ENCODE data around the gene FOXP1. TPM values are rescaled to one million over a fixed set of nuclear protein-coding genes. Genes with fewer than 3 reads are reported as not detected.

Gene FOXP1
- total and polyA plus RNA-seq, 2 of the 8 experiments (the other 6 are each of a cell fraction or from before 2014, with no cell fraction given) = 13.9 to 25.4 TPM

DNA sequence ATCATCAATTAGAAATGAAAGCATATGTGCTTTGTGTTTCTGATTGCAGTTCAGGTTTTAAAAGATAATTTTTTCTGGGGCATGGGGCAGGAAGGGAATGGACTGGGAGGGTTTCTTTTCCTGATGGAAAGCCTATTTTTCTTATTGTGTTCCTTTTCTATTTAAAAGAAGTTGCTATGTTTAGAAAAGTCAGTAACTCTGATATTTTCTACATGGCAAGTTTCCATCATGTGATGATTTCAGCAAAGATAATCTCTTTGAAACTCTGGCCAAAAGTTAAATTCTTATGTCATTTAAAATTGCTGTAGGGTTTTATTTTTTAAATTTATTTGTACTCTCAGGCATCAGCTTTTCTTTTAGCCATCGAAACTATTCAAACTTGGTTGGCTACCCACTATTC is 601.2 kb downstream of the FOXP1 start:
- no peak overlapping the region for H2BK120ac ChIP-seq (replicated peaks; ENCODE audit: low read depth, low read length)
- H4K8ac ChIP-seq (ENCODE audit: extremely low read depth, insufficient read depth, low read length) = no peak overlapping the region
- H3K9me3 ChIP-seq (ENCODE audit: insufficient read depth in 2 of 2, low read depth in 1 of 2, low read length in 1 of 2) = no peaks in the 10 kb centered on the region
- no peak overlapping the region for H2BK5ac ChIP-seq (ENCODE audit: low read depth, low read length)
- no peak overlapping the region for H2AFZ ChIP-seq (ENCODE audit: low read length)
- H3K27ac ChIP-seq (ENCODE audit: low read depth, low read length) = no peak overlapping the region
- ChIA-PET CTCF (ENCODE audit: partially characterized antibody) (no interaction called here), POLR2A (ENCODE audit: partially characterized antibody) (no interaction called here)
- no peak overlapping the region for H4K5ac ChIP-seq (ENCODE audit: insufficient read length, low read depth, low read length)
- H3K23me2 ChIP-seq (ENCODE audit: low read depth, low read length) = no peaks in the 10 kb centered on the region
- no peak for FAIRE-seq
- no peak overlapping the region for H3K14ac ChIP-seq (ENCODE audit: insufficient read length)
- H3K79me2 ChIP-seq (ENCODE audit: control insufficient read depth in 1 of 2, insufficient read depth in 2 of 2, low read length in 2 of 2) = no peaks in the 10 kb centered on the region
- no peak overlapping the region for H3K23ac ChIP-seq (ENCODE audit: insufficient read length)
- H3K9ac ChIP-seq (replicated peaks in 1 of 4; ENCODE audit: extremely low read depth in 1 of 4, low read depth in 3 of 4, low read length in 3 of 4) = no peak overlapping the region
- no peak overlapping the region for H3K4me2 ChIP-seq (ENCODE audit: insufficient read depth in 1 of 2, low read depth in 2 of 2, low read length in 2 of 2)
- no peaks in the 10 kb centered on the region for H4K20me1 ChIP-seq (replicated peaks in 1 of 2; ENCODE audit: control insufficient read depth in 1 of 2, insufficient read depth in 2 of 2, low read length in 2 of 2)
- no peaks in the 10 kb centered on the region for H3K79me1 ChIP-seq (ENCODE audit: low read depth, low read length)
- no peaks in the 10 kb centered on the region for H3K27me3 ChIP-seq (replicated peaks in 1 of 4; ENCODE audit: control insufficient read depth in 3 of 4, extremely low read depth in 1 of 4, insufficient read depth in 3 of 4, low read length in 3 of 4)
- peaks cover 0 to 12% (median 5%) of the 10 kb centered on the region in 4 experiments; a peak in 5 of 7 replicates for H3K4me1 ChIP-seq (replicated peaks in 1 of 4; ENCODE audit: control insufficient read depth in 3 of 4, insufficient read depth in 4 of 4, low read length in 3 of 4)
- peaks cover 3 to 15% (median 5%) of the 10 kb centered on the region in 4 experiments for H3K36me3 ChIP-seq (ENCODE audit: control insufficient read depth in 2 of 4, insufficient read depth in 4 of 4, low read length in 3 of 4)
- H4K91ac ChIP-seq (replicated peaks; ENCODE audit: insufficient read length, low read length) = no peak overlapping the region
- 91% methylated on average over 1 of the region's 1 CpG; no CpG with 5 or more reads in 1 of the 2 experiments for WGBS, 2 experiments (ENCODE audit: extremely low coverage in 1 of 2, insufficient coverage in 1 of 2, insufficient read length in 1 of 2, insufficient replicate concordance in 2 of 2, low coverage in 1 of 2, low lambda C conversion rate in 2 of 2, missing lambda C conversion rate in 1 of 2)
- H2AK5ac ChIP-seq (ENCODE audit: low read depth, low read length) = no peak overlapping the region
- H3K4ac ChIP-seq (replicated peaks; ENCODE audit: insufficient read length, low read depth, low read length) = no peak overlapping the region
- no peak overlapping the region for H3K18ac ChIP-seq (ENCODE audit: extremely low read depth, low read length)
- no peak overlapping the region for H2BK15ac ChIP-seq (ENCODE audit: low read length)
- no peak overlapping the region for H3K4me3 ChIP-seq (ENCODE audit: extremely low read depth in 1 of 4, insufficient read depth in 2 of 4, low read depth in 3 of 4, low read length in 4 of 4)
- no peak for DNase-seq (ENCODE audit: low read depth in 1 of 2, low spot score in 2 of 2)
- H2BK12ac ChIP-seq (ENCODE audit: low read depth, low read length) = no peak overlapping the region
- no peak overlapping the region for H3K56ac ChIP-seq (replicated peaks; ENCODE audit: insufficient read length, low read depth, low read length)
- no peak overlapping the region for H2BK20ac ChIP-seq (ENCODE audit: low read length)
- TF ChIP-seq TEAD4 (IDR thresholded peaks at IDR 0.05; ENCODE audit: low read depth, low read length) (no peak), ASH2L (IDR thresholded peaks at IDR 0.05; ENCODE audit: low read length) (no peak), RAD21 (IDR thresholded peaks at IDR 0.05 in 1 of 2, conservative IDR thresholded peaks at IDR 0.05 in 1 of 2; ENCODE audit: low read depth in 2 of 2, low read length in 2 of 2) (no peak), KDM1A (IDR thresholded peaks at IDR 0.05; ENCODE audit: borderline replicate concordance, low read length) (no peak), CBX8 (IDR thresholded peaks at IDR 0.05; ENCODE audit: borderline replicate concordance, low read depth, low read length) (no peak), GABPA (IDR thresholded peaks at IDR 0.05; ENCODE audit: borderline replicate concordance, insufficient read depth, low read length) (no peak), CEBPB (IDR thresholded peaks at IDR 0.05; ENCODE audit: low read depth, low read length) (no peak), CHD1 (IDR thresholded peaks at IDR 0.05; ENCODE audit: low read depth, low read length) (no peak), HDAC2 (IDR thresholded peaks at IDR 0.05; ENCODE audit: borderline replicate concordance in 1 of 2, low read depth in 2 of 2, low read length in 2 of 2) (no peak), SP1 (IDR thresholded peaks at IDR 0.05; ENCODE audit: low read depth, low read length) (no peak), RXRA (IDR thresholded peaks at IDR 0.05; ENCODE audit: insufficient read depth, low read depth, low read length) (no peak), SIX5 (IDR thresholded peaks at IDR 0.05; ENCODE audit: low read depth, low read length) (no peak), POLR2AphosphoS5 (IDR thresholded peaks at IDR 0.05; ENCODE audit: low read depth, low read length) (no peak)
- TF ChIP-seq, protein P1, sequence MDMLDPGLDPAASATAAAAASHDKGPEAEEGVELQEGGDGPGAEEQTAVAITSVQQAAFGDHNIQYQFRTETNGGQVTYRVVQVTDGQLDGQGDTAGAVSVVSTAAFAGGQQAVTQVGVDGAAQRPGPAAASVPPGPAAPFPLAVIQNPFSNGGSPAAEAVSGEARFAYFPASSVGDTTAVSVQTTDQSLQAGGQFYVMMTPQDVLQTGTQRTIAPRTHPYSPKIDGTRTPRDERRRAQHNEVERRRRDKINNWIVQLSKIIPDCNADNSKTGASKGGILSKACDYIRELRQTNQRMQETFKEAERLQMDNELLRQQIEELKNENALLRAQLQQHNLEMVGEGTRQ (IDR thresholded peaks at IDR 0.05; ENCODE audit: low read length) = no peak

Data from H1 (cell line).